Effector memory CD4-positive, alpha-beta T cell (primary cell): ENCODE measurements around the gene SCN10A.

Source experiments
- DNase-seq, 3 donors: peaks; one replicate each; pipeline ENCODE4 v3.0.0-alpha.2; 2020
- H3K27ac ChIP-seq: 2 replicates; pipeline ENCODE4 v1.7.0; 2013; ENCODE audit warnings: mild to moderate bottlenecking, low read length, moderate library complexity; ENCODE audit not compliant: insufficient read depth, poor library complexity, severe bottlenecking
- H3K27me3 ChIP-seq: replicated peaks from 2 replicates; pipeline ENCODE4 v1.7.0; 2013; ENCODE audit warnings: mild to moderate bottlenecking, low read length; ENCODE audit not compliant: insufficient read depth, control insufficient read depth, poor library complexity, severe bottlenecking
- H3K36me3 ChIP-seq: 2 replicates; pipeline ENCODE4 v1.7.0; 2013; ENCODE audit warnings: mild to moderate bottlenecking, low read length, moderate library complexity; ENCODE audit not compliant: control insufficient read depth, insufficient read depth
- H3K4me1 ChIP-seq: 2 replicates; pipeline ENCODE4 v1.7.0; 2013; ENCODE audit warnings: low read length, mild to moderate bottlenecking; ENCODE audit not compliant: control insufficient read depth, insufficient read depth, poor library complexity, severe bottlenecking
- H3K4me3 ChIP-seq: 2 replicates; pipeline ENCODE4 v1.7.0; 2013; ENCODE audit warnings: low read length, low read depth, mild to moderate bottlenecking; ENCODE audit not compliant: insufficient read depth, poor library complexity, severe bottlenecking
- H3K9me3 ChIP-seq: 2 replicates; pipeline ENCODE4 v1.7.0; 2013; ENCODE audit warnings: mild to moderate bottlenecking, low read length, moderate library complexity; ENCODE audit not compliant: control insufficient read depth

The SCN10A gene

GRCh38 chr3:38707730-38708129, 108.3 kb downstream of the SCN10A start:
- H3K27me3 ChIP-seq = peaks cover 3% of the 10 kb centered on the region
- no peaks in the 10 kb centered on the region for H3K36me3 ChIP-seq
- DNase-seq = no peak
- H3K9me3 ChIP-seq = no peaks in the 10 kb centered on the region
- no peak overlapping the region for H3K4me3 ChIP-seq
- no peaks in the 10 kb centered on the region for H3K4me1 ChIP-seq
- H3K27ac ChIP-seq = no peak overlapping the region

DNA sequence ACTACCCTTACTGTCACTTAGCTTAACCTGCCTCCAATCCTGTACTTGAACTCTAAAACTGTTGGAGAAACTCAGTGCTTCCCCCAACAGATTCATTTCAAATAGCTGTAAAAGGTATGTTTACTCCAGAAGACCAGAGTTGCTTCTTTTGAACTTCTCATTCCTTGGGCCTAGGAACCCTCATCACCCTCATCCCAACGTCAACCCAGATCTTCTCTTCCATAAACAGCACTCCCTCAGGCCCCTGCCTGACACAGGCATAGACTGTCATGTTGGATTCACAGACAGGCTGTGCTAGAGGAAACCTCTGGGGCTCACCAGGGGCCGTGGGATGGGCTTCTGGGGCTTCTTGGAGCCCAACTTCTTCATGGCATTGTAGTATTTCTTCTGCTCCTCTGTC, 109.1 kb downstream of the SCN10A start:
- no peak for DNase-seq
- H3K27me3 ChIP-seq = peaks cover 3% of the 10 kb centered on the region
- H3K9me3 ChIP-seq = no peaks in the 10 kb centered on the region
- no peak overlapping the region for H3K4me3 ChIP-seq
- H3K36me3 ChIP-seq = no peaks in the 10 kb centered on the region
- no peak overlapping the region for H3K27ac ChIP-seq
- no peaks in the 10 kb centered on the region for H3K4me1 ChIP-seq

DNA sequence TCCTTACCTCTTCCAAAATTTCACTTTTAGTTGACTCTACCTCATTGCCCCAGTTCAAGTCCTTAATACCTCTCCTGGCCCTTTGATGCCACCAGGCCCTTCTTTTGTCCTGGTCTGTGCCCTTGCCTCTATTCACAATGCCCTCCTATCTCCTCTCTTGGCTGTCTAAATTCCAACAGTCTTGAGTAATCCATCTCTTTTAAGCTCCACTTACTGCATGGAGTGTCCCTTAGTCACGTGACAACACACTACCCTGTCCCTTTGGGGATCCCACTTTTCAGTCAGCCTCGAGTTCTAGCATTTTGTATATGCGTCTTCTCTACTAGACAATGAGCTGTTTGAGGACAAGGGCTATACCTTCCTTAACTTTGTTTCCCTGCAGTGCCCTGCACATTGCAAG, 113.8 kb downstream of the SCN10A start:
- H3K36me3 ChIP-seq = no peaks in the 10 kb centered on the region
- peaks cover 3% of the 10 kb centered on the region for H3K27me3 ChIP-seq
- no peaks in the 10 kb centered on the region for H3K4me1 ChIP-seq
- H3K9me3 ChIP-seq = no peaks in the 10 kb centered on the region
- H3K27ac ChIP-seq = no peak overlapping the region
- no peak for DNase-seq
- H3K4me3 ChIP-seq = no peak overlapping the region

DNA sequence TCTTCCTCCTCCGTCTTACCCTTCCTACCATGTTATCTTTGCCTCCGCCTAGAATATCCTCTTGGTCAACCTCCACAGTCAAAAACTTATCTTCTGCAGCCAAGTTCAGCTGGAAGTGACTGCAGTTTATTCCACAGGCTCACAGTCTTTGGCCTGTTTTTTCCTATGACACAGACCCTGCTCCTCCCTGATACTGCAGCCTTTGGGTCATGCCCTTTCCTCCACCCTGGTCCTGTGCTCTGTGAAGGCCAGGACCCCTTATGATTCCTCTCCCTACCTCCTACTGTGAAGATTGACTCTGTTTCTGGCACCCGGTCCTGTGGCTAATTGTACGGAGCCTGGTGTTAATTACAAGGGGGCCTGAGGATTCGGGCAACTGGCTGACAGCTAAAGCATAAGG, 117.3 kb downstream of the SCN10A start:
- H3K27me3 ChIP-seq = no peaks in the 10 kb centered on the region
- no peaks in the 10 kb centered on the region for H3K36me3 ChIP-seq
- no peak for DNase-seq
- no peak overlapping the region for H3K4me3 ChIP-seq
- no peaks in the 10 kb centered on the region for H3K4me1 ChIP-seq
- H3K27ac ChIP-seq = no peak overlapping the region
- no peaks in the 10 kb centered on the region for H3K9me3 ChIP-seq

DNA sequence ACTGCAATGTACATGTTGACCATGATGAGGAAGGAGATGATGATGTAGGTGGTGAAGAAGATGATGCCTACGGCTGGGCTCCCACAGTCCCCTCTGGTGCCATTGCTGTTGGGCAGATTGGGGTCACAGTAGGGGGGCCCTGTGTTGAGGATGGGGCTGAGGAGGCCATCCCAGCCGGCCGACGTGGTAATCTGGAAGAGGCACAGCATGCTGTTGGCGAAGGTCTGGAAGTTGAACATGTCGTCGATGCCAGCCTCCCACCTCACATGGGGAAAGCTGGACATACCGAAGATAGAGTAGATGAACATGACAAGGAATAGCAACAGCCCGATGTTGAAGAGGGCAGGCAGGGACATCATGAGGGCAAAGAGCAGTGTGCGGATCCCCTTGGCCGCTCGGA, 118.0 kb downstream of the SCN10A start:
- H3K27ac ChIP-seq = no peak overlapping the region
- H3K4me1 ChIP-seq = no peaks in the 10 kb centered on the region
- no peaks in the 10 kb centered on the region for H3K9me3 ChIP-seq
- H3K36me3 ChIP-seq = no peaks in the 10 kb centered on the region
- DNase-seq = no peak
- no peaks in the 10 kb centered on the region for H3K27me3 ChIP-seq
- no peak overlapping the region for H3K4me3 ChIP-seq

GRCh38 chr3:38696034-38696433, 120.0 kb downstream of the SCN10A start:
- H3K36me3 ChIP-seq = no peaks in the 10 kb centered on the region
- no peaks in the 10 kb centered on the region for H3K27me3 ChIP-seq
- no peaks in the 10 kb centered on the region for H3K4me1 ChIP-seq
- H3K4me3 ChIP-seq = no peak overlapping the region
- no peak overlapping the region for H3K27ac ChIP-seq
- no peak for DNase-seq
- no peaks in the 10 kb centered on the region for H3K9me3 ChIP-seq

DNA sequence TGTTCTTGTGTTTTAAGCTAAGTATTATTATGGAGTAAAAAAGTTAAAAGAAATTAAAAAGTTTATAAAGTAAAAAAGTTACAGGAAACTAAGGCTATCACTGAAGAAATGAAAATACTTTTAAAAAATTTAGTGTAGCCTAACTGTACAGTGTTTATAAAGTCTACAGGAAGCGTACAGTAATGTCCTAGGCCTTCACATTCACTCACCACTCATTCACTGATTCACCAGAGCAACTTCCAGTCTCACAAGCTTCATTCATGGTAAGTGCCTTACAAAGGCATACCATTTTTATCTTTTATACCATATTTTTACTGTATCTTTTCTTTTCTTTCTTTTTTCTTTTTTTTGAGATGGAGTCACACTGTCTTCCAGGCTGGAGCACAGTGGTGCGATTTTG, 125.8 kb downstream of the SCN10A start:
- Histone ChIP-seq H3K9me3 (no peaks in the 10 kb centered on the region), H3K27me3 (no peaks in the 10 kb centered on the region), H3K4me3 (no peak overlapping the region), H3K27ac (no peak overlapping the region), H3K4me1 (no peaks in the 10 kb centered on the region), H3K36me3 (no peaks in the 10 kb centered on the region)
- no peak for DNase-seq

DNA sequence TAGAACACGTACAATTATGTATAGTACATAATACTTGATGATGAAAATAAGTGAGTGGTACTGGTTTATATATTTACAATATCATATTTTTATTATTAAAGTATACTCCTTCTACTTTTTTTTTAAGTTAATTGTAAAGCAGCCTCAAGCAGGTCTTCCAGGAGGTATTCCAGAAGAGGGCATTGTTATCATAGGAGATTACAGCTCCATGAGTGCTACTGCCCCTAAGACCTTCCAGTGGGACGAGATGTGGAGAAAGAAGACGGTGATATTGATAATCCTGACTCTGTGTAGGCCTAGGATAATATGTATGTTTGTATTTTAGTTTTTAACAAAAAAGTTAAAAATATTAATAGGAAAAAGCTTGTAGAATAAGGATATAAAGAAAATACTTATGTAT, 126.2 kb downstream of the SCN10A start:
- Histone ChIP-seq H3K4me3 (no peak overlapping the region), H3K4me1 (no peaks in the 10 kb centered on the region), H3K36me3 (no peaks in the 10 kb centered on the region), H3K9me3 (no peaks in the 10 kb centered on the region), H3K27me3 (no peaks in the 10 kb centered on the region), H3K27ac (no peak overlapping the region)
- DNase-seq = no peak

GRCh38 chr3:38689346-38689745, 126.7 kb downstream of the SCN10A start:
- Histone ChIP-seq H3K36me3 (no peaks in the 10 kb centered on the region), H3K27ac (no peak overlapping the region), H3K4me3 (no peak overlapping the region), H3K4me1 (no peaks in the 10 kb centered on the region), H3K9me3 (no peaks in the 10 kb centered on the region), H3K27me3 (no peaks in the 10 kb centered on the region)
- no peak for DNase-seq

DNA sequence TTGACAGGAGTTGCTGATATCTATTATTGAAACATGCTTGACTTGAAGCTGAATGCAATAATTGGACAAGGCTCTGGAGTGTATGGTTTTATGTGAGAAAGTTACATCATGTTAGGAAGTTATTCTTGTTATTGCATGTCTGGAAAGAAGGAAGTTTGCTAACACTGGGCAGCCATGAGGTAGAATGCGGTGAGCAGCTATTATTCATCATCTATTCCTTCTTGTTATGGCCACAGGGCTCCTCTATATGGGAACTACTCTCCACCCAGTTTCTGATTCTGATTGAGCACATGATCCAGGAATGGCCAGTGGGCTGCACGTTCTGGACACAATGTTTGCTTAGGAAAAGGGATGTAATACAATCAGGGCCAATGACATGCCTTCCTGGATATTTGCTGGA, 128.7 kb downstream of the SCN10A start:
- Histone ChIP-seq H3K4me1 (no peaks in the 10 kb centered on the region), H3K9me3 (no peaks in the 10 kb centered on the region), H3K4me3 (no peak overlapping the region), H3K27ac (no peak overlapping the region), H3K27me3 (no peaks in the 10 kb centered on the region), H3K36me3 (no peaks in the 10 kb centered on the region)
- DNase-seq = no peak

DNA sequence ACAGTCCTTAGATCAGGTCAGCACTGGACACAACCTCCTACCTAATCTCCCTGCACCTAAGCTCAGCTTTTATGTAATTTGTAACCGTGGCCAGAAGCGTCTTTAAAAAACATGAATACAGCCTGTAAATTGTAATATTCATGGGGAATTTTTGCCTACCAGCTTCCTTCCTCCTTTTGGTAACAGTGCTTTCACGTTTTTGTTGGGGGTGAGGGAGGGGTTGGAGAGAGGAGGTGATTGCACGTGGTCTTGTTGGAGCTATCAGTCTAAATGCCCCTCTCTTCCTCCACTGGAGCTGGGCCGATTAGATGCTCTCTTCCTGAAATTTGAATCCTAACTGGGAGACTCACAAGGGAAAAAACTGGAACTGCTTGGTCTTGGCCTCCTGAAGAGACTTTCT, 131.5 kb downstream of the SCN10A start:
- Histone ChIP-seq H3K9me3 (no peaks in the 10 kb centered on the region), H3K36me3 (no peaks in the 10 kb centered on the region), H3K4me1 (no peaks in the 10 kb centered on the region), H3K4me3 (no peak overlapping the region), H3K27me3 (no peaks in the 10 kb centered on the region), H3K27ac (no peak overlapping the region)
- DNase-seq = no peak
